Stomach (tissue), 9 donors: ENCODE data around the gene MAEA. TPM values are rescaled to one million over a fixed set of nuclear protein-coding genes. Genes with fewer than 3 reads are reported as not detected.
A peak's percentile ranks its signal among the peaks of the same experiment; 100 is the strongest.

Experiments
- DNase-seq, 2 donors: peaks; one replicate each; pipeline versions ENCODE4 v3.0.0 to v3.0.0-alpha.2; 2013 to 2019
- H3K27ac ChIP-seq, 5 donors: fragments of 200-600 bp in 4 of 5; sonication (generic) in 4 of 5; one replicate each; pipeline ENCODE4 v1.5.1; 2013 to 2019; ENCODE audit warnings: mild to moderate bottlenecking in 1 of 5, moderate library complexity in 1 of 5
- H3K27me3 ChIP-seq, 3 donors: fragments of 200-600 bp; sonication (generic); one replicate each; pipeline ENCODE4 v1.5.1; 2017 to 2019; ENCODE audit warnings: mixed run types in 1 of 3
- H3K36me3 ChIP-seq, 4 donors: fragments of 200-600 bp; sonication (generic); 1 replicate in 3 of 4; 2 replicates in 1 of 4; pipeline ENCODE4 v1.5.1; 2016 to 2019
- H3K4me1 ChIP-seq, 4 donors: fragments of 200-600 bp; sonication (generic); one replicate each; pipeline ENCODE4 v1.5.1; 2016 to 2019
- H3K4me3 ChIP-seq, 4 donors: fragments of 200-600 bp; sonication (generic) in 3 of 4; one replicate each; pipeline ENCODE4 v1.5.1; 2016 to 2019; ENCODE audit warnings: mild to moderate bottlenecking in 1 of 4
- H3K9me3 ChIP-seq, 4 donors: fragments of 200-600 bp; sonication (generic); one replicate each; pipeline ENCODE4 v1.5.1; 2016 to 2019
- EP300 ChIP-seq: sonication (generic); formaldehyde crosslinking; IDR thresholded peaks from one replicate; pipeline ENCODE4 v1.6.1; 2017; ENCODE audit warnings: antibody characterized with exemption
- POLR2A ChIP-seq, 4 donors: fragments of 450-650 bp; IDR thresholded peaks; one replicate each; pipeline ENCODE4 v1.6.1; 2016; ENCODE audit warnings: antibody characterized with exemption in 4 of 4, control low read depth in 2 of 4, mild to moderate bottlenecking in 1 of 4, moderate library complexity in 1 of 4
- POLR2AphosphoS5 ChIP-seq, 3 donors: sonication (generic); formaldehyde crosslinking; IDR thresholded peaks; one replicate each; pipeline ENCODE4 v1.6.1; 2016; ENCODE audit warnings: antibody characterized with exemption in 3 of 3
- WGBS, 5 donors: extraction: QIAGEN DNeasy Blood & Tissue Kit in 3 of 5; methylation state at CpG; one replicate each; pipeline versions ENCODE4 v1.1.5 to v1.1.7; 2013 to 2018; 5-methylcytosine and 5-hydroxymethylcytosine counted together
- intact Hi-C: fragments of 100-400 bp; cut with DNase I; formaldehyde crosslinking; loops from one replicate; pipeline ENCODE4 v1.15.1; 2023; ENCODE audit warnings: low total_unique reads
- polyA plus RNA-seq, 3 donors: library from polyadenylated mRNA; stranded (reverse); fragments of 200-250 nt; gene quantifications; one replicate each; pipeline ENCODE4 v1.2.3, GENCODE V29; 2013
- total RNA-seq, 5 donors: library from RNA; depleted of rRNA; stranded (reverse); fragments of >200 nt; gene quantifications; one replicate each; pipeline versions ENCODE4 v1.1.0 to v1.2.3, GENCODE V29; 2014 to 2016
- TF ChIP-seq, protein P1 (sequence below), 7 experiments: fragments of 450-650 bp in 4 of 7; fragments of 200-600 bp in 3 of 7; sonication (generic) in 3 of 7; IDR thresholded peaks; one replicate each; pipeline ENCODE4 v1.5.1; 2016 to 2019; ENCODE audit warnings: antibody characterized with exemption in 7 of 7, control low read depth in 2 of 7, mild to moderate bottlenecking in 1 of 7
- donor health status: healthy with polysubstance abuse.
- donor health status: Bipolar disorder and iron deficiency.
- donor health status: healthy.

The MAEA gene
- total and polyA plus RNA-seq, 8 donors: 34.0 to 295 (median 63.0) TPM

DNA sequence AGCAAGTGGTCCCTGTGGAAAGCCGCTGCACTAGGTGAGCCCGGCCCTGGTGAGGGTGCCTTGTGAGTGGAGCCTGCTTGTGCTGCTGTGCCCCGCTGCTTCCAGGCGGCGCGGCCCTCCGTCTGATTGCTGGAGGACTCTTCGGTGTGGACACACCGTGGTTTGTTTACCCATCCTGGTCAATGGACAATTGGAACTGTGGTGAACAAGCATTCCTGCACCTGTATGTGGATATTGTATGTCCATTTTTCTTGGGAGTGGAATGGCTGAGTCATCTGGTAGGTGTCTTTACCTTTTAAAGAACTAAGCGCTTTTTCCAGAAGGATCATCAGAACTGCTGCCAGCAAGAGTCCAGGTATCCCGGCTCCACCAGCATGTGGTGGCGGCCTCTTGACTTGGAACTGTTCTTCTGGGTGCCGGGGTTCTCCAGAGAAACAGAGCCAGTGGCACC lies 15.6 kb downstream of the MAEA start:
- H3K4me3 ChIP-seq: no peak overlapping the region
- TF ChIP-seq POLR2AphosphoS5 (IDR thresholded peaks at IDR 0.05) (no peak), EP300 (no peak), POLR2A (IDR thresholded peaks at IDR 0.05) (no peak)
- TF ChIP-seq, protein P1, sequence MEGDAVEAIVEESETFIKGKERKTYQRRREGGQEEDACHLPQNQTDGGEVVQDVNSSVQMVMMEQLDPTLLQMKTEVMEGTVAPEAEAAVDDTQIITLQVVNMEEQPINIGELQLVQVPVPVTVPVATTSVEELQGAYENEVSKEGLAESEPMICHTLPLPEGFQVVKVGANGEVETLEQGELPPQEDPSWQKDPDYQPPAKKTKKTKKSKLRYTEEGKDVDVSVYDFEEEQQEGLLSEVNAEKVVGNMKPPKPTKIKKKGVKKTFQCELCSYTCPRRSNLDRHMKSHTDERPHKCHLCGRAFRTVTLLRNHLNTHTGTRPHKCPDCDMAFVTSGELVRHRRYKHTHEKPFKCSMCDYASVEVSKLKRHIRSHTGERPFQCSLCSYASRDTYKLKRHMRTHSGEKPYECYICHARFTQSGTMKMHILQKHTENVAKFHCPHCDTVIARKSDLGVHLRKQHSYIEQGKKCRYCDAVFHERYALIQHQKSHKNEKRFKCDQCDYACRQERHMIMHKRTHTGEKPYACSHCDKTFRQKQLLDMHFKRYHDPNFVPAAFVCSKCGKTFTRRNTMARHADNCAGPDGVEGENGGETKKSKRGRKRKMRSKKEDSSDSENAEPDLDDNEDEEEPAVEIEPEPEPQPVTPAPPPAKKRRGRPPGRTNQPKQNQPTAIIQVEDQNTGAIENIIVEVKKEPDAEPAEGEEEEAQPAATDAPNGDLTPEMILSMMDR (IDR thresholded peaks at IDR 0.05): no peak
- H3K36me3 ChIP-seq: peaks cover 0 to 32% (median 26%) of the 10 kb centered on the region in 4 donors
- H3K9me3 ChIP-seq: no peaks in the 10 kb centered on the region
- 80 to 95% (median 86%) methylated on average over 9 to 13 of the region's 13 CpGs for WGBS, 5 donors
- no peaks in the 10 kb centered on the region for H3K27me3 ChIP-seq
- DNase-seq: no peak
- peak overlapping the region in 2 of 5 donors; percentile 23 to 68 for H3K27ac ChIP-seq
- intact Hi-C loops: no loop called here
- H3K4me1 ChIP-seq: peaks cover 20 to 75% (median 42%) of the 10 kb centered on the region in 4 donors

- TF ChIP-seq POLR2A (IDR thresholded peaks at IDR 0.05) (no peak), EP300 (no peak), POLR2AphosphoS5 (IDR thresholded peaks at IDR 0.05) (no peak)
- TF ChIP-seq, protein P1 (IDR thresholded peaks at IDR 0.05): no peak
- peaks cover 26 to 75% (median 45%) of the 10 kb centered on the region in 4 donors for H3K4me1 ChIP-seq
- H3K36me3 ChIP-seq: peaks cover 0 to 27% (median 19%) of the 10 kb centered on the region in 4 donors
- H3K9me3 ChIP-seq: no peaks in the 10 kb centered on the region
- no peak for DNase-seq
- no peaks in the 10 kb centered on the region for H3K27me3 ChIP-seq
- intact Hi-C loops: no loop called here
- H3K27ac ChIP-seq: peak overlapping the region in 2 of 5 donors; percentile 23 to 68
- H3K4me3 ChIP-seq: no peak overlapping the region
- 71 to 82% (median 73%) methylated on average over 17 of the region's 17 CpGs for WGBS, 5 donors
These were observed 16.2 kb downstream of the MAEA start for GRCh38 chr4:1305781-1306455.

GRCh38 chr4:1307951-1308735 lies 18.5 kb downstream of the MAEA start:
- TF ChIP-seq POLR2AphosphoS5 (IDR thresholded peaks at IDR 0.05): no peak
- TF ChIP-seq, protein P1 (IDR thresholded peaks at IDR 0.05): no peak
- TF ChIP-seq POLR2A (IDR thresholded peaks at IDR 0.05): no peak
- no peak for TF ChIP-seq EP300
- WGBS, 5 donors: 93 to 95% (median 95%) methylated on average over 34 of the region's 34 CpGs
- H3K4me3 ChIP-seq: peak overlapping the region in 1 of 4 donors; percentile 46
- H3K27ac ChIP-seq: no peak overlapping the region
- intact Hi-C loops: no loop called here
- H3K27me3 ChIP-seq: no peaks in the 10 kb centered on the region
- H3K36me3 ChIP-seq: peaks cover 7 to 39% (median 30%) of the 10 kb centered on the region in 4 donors
- peaks cover 28 to 77% (median 51%) of the 10 kb centered on the region in 4 donors for H3K4me1 ChIP-seq
- DNase-seq: no peak
- no peaks in the 10 kb centered on the region for H3K9me3 ChIP-seq

DNA sequence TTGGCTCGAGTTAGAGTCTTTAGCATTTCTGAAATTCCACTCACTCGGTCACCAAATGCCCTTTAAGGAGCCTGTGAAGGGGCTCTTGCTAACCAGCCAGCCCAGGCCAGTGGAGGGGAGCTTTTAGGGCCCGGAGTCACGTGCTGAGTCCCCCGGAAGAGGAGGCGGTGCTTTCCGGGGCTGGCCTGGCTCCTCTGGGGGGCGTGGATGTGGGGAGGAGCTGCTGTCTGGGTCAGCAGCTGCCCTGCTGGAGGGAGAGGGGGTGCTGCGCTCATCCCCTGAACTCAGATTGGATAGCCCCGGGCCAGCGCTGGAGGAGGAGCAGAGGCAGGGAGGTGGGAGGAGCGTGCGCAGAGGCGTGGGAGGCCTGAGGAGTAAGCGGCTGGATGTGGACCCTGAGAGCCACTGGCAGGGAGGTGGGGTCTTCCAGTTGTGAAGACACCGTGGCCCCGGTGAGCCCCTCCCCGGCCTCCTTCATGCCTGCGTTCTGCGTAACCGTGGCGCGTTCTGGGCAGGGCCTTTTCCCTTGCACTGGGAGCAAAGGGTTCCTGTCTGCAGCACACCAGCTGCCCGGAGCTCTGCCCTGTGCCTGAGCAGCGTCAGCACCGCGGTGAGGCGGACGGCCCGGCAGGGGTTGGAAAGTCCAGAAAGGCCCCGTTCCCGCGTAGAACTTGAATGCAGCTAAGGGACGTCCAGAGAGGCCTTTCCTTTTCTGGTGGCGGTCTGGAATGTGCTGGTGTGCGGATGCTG lies 19.7 kb downstream of the MAEA start:
- H3K4me3 ChIP-seq: peak overlapping the region; percentile 34 to 46 (median 40)
- H3K27me3 ChIP-seq: no peaks in the 10 kb centered on the region
- H3K9me3 ChIP-seq: no peaks in the 10 kb centered on the region
- H3K36me3 ChIP-seq: peaks cover 19 to 46% (median 43%) of the 10 kb centered on the region in 4 donors
- intact Hi-C loops: no loop called here
- TF ChIP-seq POLR2A (IDR thresholded peaks at IDR 0.05) (no peak), POLR2AphosphoS5 (IDR thresholded peaks at IDR 0.05) (peak in 2 of 3 donors; percentile 9 to 42)
- H3K27ac ChIP-seq: peak overlapping the region; percentile 8 to 79 (median 66)
- peaks cover 28 to 74% (median 51%) of the 10 kb centered on the region in 4 donors for H3K4me1 ChIP-seq
- DNase-seq: peak; percentile 68 to 97
- WGBS, 5 donors: 13 to 17% (median 15%) methylated on average over 35 to 36 of the region's 36 CpGs
